Lower lobe of right lung (tissue), 2 donors: ENCODE results near the gene MS4A6A. TPM values are rescaled to one million over a fixed set of nuclear protein-coding genes. Genes with fewer than 3 reads are reported as not detected.
"Not testable (repeated sequence)": the region's sequence is repeated elsewhere in the genome, so short reads cannot be mapped to it uniquely, and the experiment has no call there.

Experiments used
- ATAC-seq, 2 donors: fragments of 200-7000 bp; cut with Tn5 transposase; one replicate each; pipeline ENCODE4 v1.9.1; 2020 to 2022; ENCODE audit warnings: mild to moderate bottlenecking in 2 of 2, moderate library complexity in 2 of 2
- DNase-seq: peaks from one replicate; pipeline ENCODE4 v3.0.0-alpha.2; 2020
- H3K27ac ChIP-seq: fragments of 200-600 bp; one replicate; pipeline ENCODE4 v1.8.0; 2022
- H3K27me3 ChIP-seq: fragments of 200-600 bp; one replicate; pipeline ENCODE4 v1.8.0; 2022; ENCODE audit warnings: low read depth
- H3K36me3 ChIP-seq: fragments of 200-600 bp; one replicate; pipeline ENCODE4 v1.8.0; 2022; ENCODE audit warnings: mild to moderate bottlenecking
- H3K4me1 ChIP-seq: fragments of 200-600 bp; one replicate; pipeline ENCODE4 v1.8.0; 2022
- H3K4me3 ChIP-seq: fragments of 200-600 bp; one replicate; pipeline ENCODE4 v1.8.0; 2022; ENCODE audit warnings: mild to moderate bottlenecking
- H3K9me3 ChIP-seq: fragments of 200-600 bp; one replicate; pipeline ENCODE4 v1.8.0; 2022
- CTCF ChIP-seq: fragments of 200-600 bp; IDR thresholded peaks from one replicate; pipeline ENCODE4 v1.8.0; 2022; ENCODE audit warnings: antibody characterized with exemption, mild to moderate bottlenecking
- intact Hi-C: fragments of 100-400 bp; cut with DNase I; formaldehyde crosslinking; loops from one replicate; pipeline ENCODE4 v1.11.0; 2022
- total RNA-seq: library from RNA; stranded (reverse); fragmentation: NEBNext Ultra II Directional; extraction: Animal tissue kit (Norgen Biotek cat#: 25700); gene quantifications from one replicate; pipeline ENCODE4 v1.2.1, GENCODE V29; 2021
- donor health status: DM: no; HTN: yes; CAD: no; lungs with severe emphysema.

Gene MS4A6A
- total RNA-seq, 1 donor from 2014 or later, result 176 TPM

GRCh38 chr11:60159284-60159683 lies 23.6 kb downstream of the MS4A6A start:
- no peak for DNase-seq
- H3K27me3 ChIP-seq, result no peaks in the 10 kb centered on the region

GRCh38 chr11:60158636-60159035 lies 24.2 kb downstream of the MS4A6A start:
- no peaks in the 10 kb centered on the region for H3K4me1 ChIP-seq
- no peak for TF ChIP-seq CTCF
- no peak overlapping the region for H3K27ac ChIP-seq
- DNase-seq (no peak), ATAC-seq (no peak)
- no peaks in the 10 kb centered on the region for H3K27me3 ChIP-seq
- H3K4me3 ChIP-seq, result no peak overlapping the region
- H3K9me3 ChIP-seq, result no peaks in the 10 kb centered on the region
- no peaks in the 10 kb centered on the region for H3K36me3 ChIP-seq
- intact Hi-C loops, result no loop called here

More at GRCh38 chr11:60159284-60159683, 23.6 kb downstream of the MS4A6A start:
- TF ChIP-seq CTCF, result no peak
- Histone ChIP-seq H3K9me3 (no peaks in the 10 kb centered on the region), H3K36me3 (no peaks in the 10 kb centered on the region), H3K4me3 (no peak overlapping the region), H3K4me1 (no peaks in the 10 kb centered on the region), H3K27ac (no peak overlapping the region)
- ATAC-seq, result no peak
- intact Hi-C loops, result no loop called here

- no peak for TF ChIP-seq CTCF
- intact Hi-C loops, result no loop called here
- no peaks in the 10 kb centered on the region for H3K4me1 ChIP-seq
- H3K36me3 ChIP-seq, result no peaks in the 10 kb centered on the region
- no peak overlapping the region for H3K27ac ChIP-seq
- no peak for ATAC-seq
- no peaks in the 10 kb centered on the region for H3K27me3 ChIP-seq
- H3K4me3 ChIP-seq, result no peak overlapping the region
- DNase-seq, result no peak
- H3K9me3 ChIP-seq, result no peaks in the 10 kb centered on the region
These were observed 27.0 kb downstream of the MS4A6A start for GRCh38 chr11:60155931-60156330.

- ATAC-seq, H3K27ac ChIP-seq, intact Hi-C loops, H3K27me3 ChIP-seq, H3K36me3 ChIP-seq, H3K4me3 ChIP-seq, H3K4me1 ChIP-seq, DNase-seq, H3K9me3 ChIP-seq: not testable (repeated sequence)
These were observed 30.2 kb downstream of the MS4A6A start for GRCh38 chr11:60152727-60153126.

GRCh38 chr11:60150279-60150678 lies 32.6 kb downstream of the MS4A6A start:
- Histone ChIP-seq H3K36me3 (no peaks in the 10 kb centered on the region), H3K4me3 (no peak overlapping the region), H3K9me3 (no peaks in the 10 kb centered on the region), H3K4me1 (no peaks in the 10 kb centered on the region), H3K27ac (no peak overlapping the region), H3K27me3 (no peaks in the 10 kb centered on the region)
- TF ChIP-seq CTCF, result no peak
- no peak for ATAC-seq
- intact Hi-C loops, result no loop called here
- DNase-seq, result no peak

GRCh38 chr11:60145677-60146076 lies 37.2 kb downstream of the MS4A6A start:
- no peak overlapping the region for H3K27ac ChIP-seq
- DNase-seq (no peak), ATAC-seq (no peak)
- no peak overlapping the region for H3K4me3 ChIP-seq
- intact Hi-C loops, result no loop called here
- H3K36me3 ChIP-seq, result no peaks in the 10 kb centered on the region
- no peaks in the 10 kb centered on the region for H3K9me3 ChIP-seq
- TF ChIP-seq CTCF, result no peak
- no peaks in the 10 kb centered on the region for H3K4me1 ChIP-seq
- H3K27me3 ChIP-seq, result no peaks in the 10 kb centered on the region
